ENCODE data around the gene PRPF19. TPM values are rescaled to one million over a fixed set of nuclear protein-coding genes. Genes with fewer than 3 reads are reported as not detected.

The PRPF19 gene
- total RNA-seq, 1 experiment from 2014 or later = 128 TPM

DNA sequence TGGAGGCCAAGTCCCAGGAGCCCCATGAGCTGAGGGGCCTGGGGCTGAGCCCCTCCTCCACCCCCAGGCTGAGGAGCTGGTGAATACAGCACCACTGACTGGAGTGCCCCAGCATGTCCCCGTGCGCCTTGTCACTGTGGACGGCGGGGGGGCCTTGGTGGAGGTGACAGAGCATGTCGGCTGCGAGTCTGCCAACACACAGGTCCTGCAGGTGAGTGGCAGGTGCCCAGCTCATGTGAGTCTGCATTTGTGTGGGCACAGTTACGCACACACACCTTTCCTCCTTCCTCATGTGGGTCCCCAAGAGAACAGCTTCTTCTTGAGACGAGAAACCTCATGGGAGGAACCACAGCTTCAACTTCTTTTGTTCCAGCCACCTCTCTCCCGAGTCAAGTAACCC is 25.5 kb upstream of the PRPF19 start:
- CTCF ChIA-PET = no interaction called here
- no TSS peak for BruUV-seq (replicated peaks)
- DNase-seq = no peak
- TF ChIP-seq, protein P1, sequence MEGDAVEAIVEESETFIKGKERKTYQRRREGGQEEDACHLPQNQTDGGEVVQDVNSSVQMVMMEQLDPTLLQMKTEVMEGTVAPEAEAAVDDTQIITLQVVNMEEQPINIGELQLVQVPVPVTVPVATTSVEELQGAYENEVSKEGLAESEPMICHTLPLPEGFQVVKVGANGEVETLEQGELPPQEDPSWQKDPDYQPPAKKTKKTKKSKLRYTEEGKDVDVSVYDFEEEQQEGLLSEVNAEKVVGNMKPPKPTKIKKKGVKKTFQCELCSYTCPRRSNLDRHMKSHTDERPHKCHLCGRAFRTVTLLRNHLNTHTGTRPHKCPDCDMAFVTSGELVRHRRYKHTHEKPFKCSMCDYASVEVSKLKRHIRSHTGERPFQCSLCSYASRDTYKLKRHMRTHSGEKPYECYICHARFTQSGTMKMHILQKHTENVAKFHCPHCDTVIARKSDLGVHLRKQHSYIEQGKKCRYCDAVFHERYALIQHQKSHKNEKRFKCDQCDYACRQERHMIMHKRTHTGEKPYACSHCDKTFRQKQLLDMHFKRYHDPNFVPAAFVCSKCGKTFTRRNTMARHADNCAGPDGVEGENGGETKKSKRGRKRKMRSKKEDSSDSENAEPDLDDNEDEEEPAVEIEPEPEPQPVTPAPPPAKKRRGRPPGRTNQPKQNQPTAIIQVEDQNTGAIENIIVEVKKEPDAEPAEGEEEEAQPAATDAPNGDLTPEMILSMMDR (IDR thresholded peaks at IDR 0.05; ENCODE audit: unreplicated experiment) = no peak
- Mint-ChIP-seq H3K36me3 (ENCODE audit: insufficient read depth, unreplicated experiment) (peaks cover 13% of the 10 kb centered on the region), H3K4me3 (ENCODE audit: low read depth, unreplicated experiment) (no peak overlapping the region), H3K4me1 (ENCODE audit: low read depth, unreplicated experiment) (no peaks in the 10 kb centered on the region), H3K9me3 (ENCODE audit: low read depth, unreplicated experiment) (no peaks in the 10 kb centered on the region), H3K27ac (ENCODE audit: unreplicated experiment) (no peak overlapping the region), H3K27me3 (ENCODE audit: unreplicated experiment) (no peaks in the 10 kb centered on the region)
- intact Hi-C loops (cut with micrococcal nuclease; ENCODE audit: unreplicated experiment) = no loop called here

DNA sequence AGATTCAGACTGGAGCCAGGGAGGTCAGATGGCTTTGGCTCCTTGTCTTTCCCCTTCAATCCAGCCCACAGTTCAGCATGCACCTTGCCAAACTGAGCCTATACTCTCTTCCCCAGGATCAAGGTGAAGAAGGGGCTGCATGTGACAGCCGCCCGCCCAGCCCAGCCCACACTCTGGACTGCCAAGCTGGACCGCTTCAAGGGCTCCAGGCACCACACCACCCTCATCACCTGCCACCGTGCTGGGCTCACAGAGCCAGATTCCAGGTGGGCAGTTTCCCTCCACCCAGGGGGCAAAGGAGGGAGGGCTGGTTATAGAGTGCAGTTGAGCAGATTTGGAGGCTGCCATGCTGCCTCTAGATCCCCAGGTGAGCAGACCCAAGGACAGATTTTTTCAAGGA is 24.0 kb upstream of the PRPF19 start:
- Mint-ChIP-seq H3K9me3 (ENCODE audit: low read depth, unreplicated experiment) (no peaks in the 10 kb centered on the region), H3K4me3 (ENCODE audit: low read depth, unreplicated experiment) (no peak overlapping the region), H3K27ac (ENCODE audit: unreplicated experiment) (no peak overlapping the region), H3K4me1 (ENCODE audit: low read depth, unreplicated experiment) (peaks cover 10% of the 10 kb centered on the region), H3K27me3 (ENCODE audit: unreplicated experiment) (no peaks in the 10 kb centered on the region), H3K36me3 (ENCODE audit: insufficient read depth, unreplicated experiment) (peaks cover 15% of the 10 kb centered on the region)
- no TSS peak for BruUV-seq (replicated peaks)
- DNase-seq = no peak
- intact Hi-C loops (cut with micrococcal nuclease; ENCODE audit: unreplicated experiment) = no loop called here
- CTCF ChIA-PET = no interaction called here
- TF ChIP-seq, protein P1 (IDR thresholded peaks at IDR 0.05; ENCODE audit: unreplicated experiment) = no peak

DNA sequence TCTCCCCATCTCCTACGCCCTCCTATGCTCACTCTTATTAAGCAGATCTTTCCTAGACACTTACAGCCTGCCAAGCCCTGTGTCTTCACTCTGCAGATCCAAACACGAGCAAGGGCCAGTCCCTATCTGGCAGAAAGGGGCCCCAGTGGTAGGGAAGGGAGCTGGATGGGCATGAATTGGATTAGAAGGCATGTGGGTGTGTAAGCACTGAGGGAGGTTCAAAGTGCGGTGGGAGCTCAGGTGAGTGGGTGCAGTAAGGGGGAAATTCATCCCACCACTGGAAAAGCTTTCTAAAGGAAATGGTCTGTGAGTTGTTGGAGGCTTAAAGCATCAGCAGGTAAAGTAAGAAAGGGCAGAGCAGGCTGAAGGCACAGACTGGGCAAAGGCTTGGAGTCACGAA is 23.4 kb upstream of the PRPF19 start:
- BruUV-seq (replicated peaks) = no TSS peak
- intact Hi-C loops (cut with micrococcal nuclease; ENCODE audit: unreplicated experiment) = no loop called here
- CTCF ChIA-PET = no interaction called here
- Mint-ChIP-seq H3K4me3 (ENCODE audit: low read depth, unreplicated experiment) (no peak overlapping the region), H3K4me1 (ENCODE audit: low read depth, unreplicated experiment) (peaks cover 15% of the 10 kb centered on the region), H3K36me3 (ENCODE audit: insufficient read depth, unreplicated experiment) (peaks cover 21% of the 10 kb centered on the region), H3K9me3 (ENCODE audit: low read depth, unreplicated experiment) (no peaks in the 10 kb centered on the region), H3K27ac (ENCODE audit: unreplicated experiment) (no peak overlapping the region), H3K27me3 (ENCODE audit: unreplicated experiment) (no peaks in the 10 kb centered on the region)
- TF ChIP-seq, protein P1 (IDR thresholded peaks at IDR 0.05; ENCODE audit: unreplicated experiment) = no peak
- DNase-seq = no peak

DNA sequence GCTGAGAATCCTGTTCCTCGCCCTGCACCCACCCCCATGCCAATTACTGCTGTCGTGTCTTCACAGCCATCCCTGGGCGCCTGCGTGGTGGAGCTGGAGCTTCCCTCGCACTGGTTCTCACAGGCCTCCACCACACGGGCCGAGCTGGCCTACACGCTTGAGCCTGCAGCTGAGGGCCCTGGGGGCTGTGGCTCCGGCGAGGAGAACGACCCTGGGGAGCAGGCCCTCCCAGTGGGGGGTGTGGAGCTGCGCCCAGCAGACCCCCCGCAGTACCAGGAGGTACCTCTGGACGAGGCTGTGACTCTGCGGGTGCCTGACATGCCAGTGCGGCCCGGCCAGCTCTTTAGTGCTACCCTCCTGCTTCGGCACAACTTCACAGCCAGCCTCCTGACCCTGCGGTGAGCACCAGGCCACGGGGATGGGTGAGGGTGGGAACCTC is 22.2 kb upstream of the PRPF19 start:
- no peak overlapping the region for H3K27ac Mint-ChIP-seq (ENCODE audit: unreplicated experiment)
- H3K27me3 Mint-ChIP-seq (ENCODE audit: unreplicated experiment) = no peaks in the 10 kb centered on the region
- TF ChIP-seq, protein P1 (IDR thresholded peaks at IDR 0.05; ENCODE audit: unreplicated experiment) = no peak
- no peaks in the 10 kb centered on the region for H3K9me3 Mint-ChIP-seq (ENCODE audit: low read depth, unreplicated experiment)
- peaks cover 15% of the 10 kb centered on the region for H3K4me1 Mint-ChIP-seq (ENCODE audit: low read depth, unreplicated experiment)
- no peak for DNase-seq
- H3K4me3 Mint-ChIP-seq (ENCODE audit: low read depth, unreplicated experiment) = no peak overlapping the region
- H3K36me3 Mint-ChIP-seq (ENCODE audit: insufficient read depth, unreplicated experiment) = peaks cover 26% of the 10 kb centered on the region
- BruUV-seq (replicated peaks) = no TSS peak
- intact Hi-C loops (cut with micrococcal nuclease; ENCODE audit: unreplicated experiment) = no loop called here
- CTCF ChIA-PET = no interaction called here
